ENCODE data around the gene FAM163B. TPM values are rescaled to one million over a fixed set of nuclear protein-coding genes. Genes with fewer than 3 reads are reported as not detected.

Gene FAM163B
- total and polyA plus RNA-seq, 2 donors (not counting 1 experiment from before 2014, with no cell fraction given) = not detected

GRCh38 chr9:133640580-133641395, 31.6 kb upstream of the FAM163B start:
- no peak overlapping the region for H3K27ac ChIP-seq (ENCODE audit: low read length in 2 of 2)
- H3K4me1 ChIP-seq (ENCODE audit: control insufficient read depth in 2 of 2, insufficient read depth in 2 of 2, low read length in 2 of 2) = no peaks in the 10 kb centered on the region
- ChIA-PET CTCF (no interaction called here), POLR2A (no interaction called here)
- Mint-ChIP-seq H3K27ac (no peak overlapping the region), H3K27me3 (peaks cover 10% of the 10 kb centered on the region), H3K4me3 (no peak overlapping the region), H3K9me3 (ENCODE audit: insufficient read depth) (no peaks in the 10 kb centered on the region), H3K4me1 (no peaks in the 10 kb centered on the region)
- H3K9ac ChIP-seq (ENCODE audit: low read length) = no peak overlapping the region
- intact Hi-C loops (cut with micrococcal nuclease) = no loop called here
- H3K27me3 ChIP-seq (replicated peaks in 1 of 4; ENCODE audit: control extremely low read depth in 1 of 4, control insufficient read depth in 3 of 4, insufficient read depth in 4 of 4, low read length in 3 of 4) = peaks cover 0 to 3% (median 0%) of the 10 kb centered on the region in 4 experiments
- no peak for TF ChIP-seq EZH2 (IDR thresholded peaks at IDR 0.05; ENCODE audit: borderline replicate concordance, insufficient read depth, low read depth, low read length, poor library complexity, severe bottlenecking)
- no peak overlapping the region for H3K4me2 ChIP-seq (replicated peaks; ENCODE audit: low read depth, low read length, poor library complexity, severe bottlenecking)
- 84% methylated on average over 13 of the region's 13 CpGs for WGBS (ENCODE audit: insufficient coverage)
- H3K36me3 ChIP-seq (replicated peaks in 1 of 2; ENCODE audit: control extremely low read depth in 1 of 2, control insufficient read depth in 1 of 2, extremely low read depth in 1 of 2, insufficient read depth in 2 of 2, low read length in 1 of 2) = no peaks in the 10 kb centered on the region
- no peak overlapping the region for H3K4me3 ChIP-seq (ENCODE audit: control extremely low read depth in 1 of 5, extremely low read depth in 1 of 5, insufficient read depth in 1 of 5, low read depth in 2 of 5, low read length in 4 of 5)
- no peak overlapping the region for H2AFZ ChIP-seq (ENCODE audit: insufficient read depth, low read depth, low read length, poor library complexity, severe bottlenecking)
- ATAC-seq (ENCODE audit: low read depth) = no peak
- H3K79me2 ChIP-seq (ENCODE audit: control insufficient read depth, insufficient read depth, low read length) = no peaks in the 10 kb centered on the region
- no peaks in the 10 kb centered on the region for H3K9me3 ChIP-seq (ENCODE audit: control extremely low read depth in 1 of 3, control insufficient read depth in 2 of 3, insufficient read depth in 1 of 3, low read length in 2 of 3)
- DNase-seq = no peak
- H4K20me1 ChIP-seq (ENCODE audit: control insufficient read depth, insufficient read depth, low read length, poor library complexity, severe bottlenecking) = no peaks in the 10 kb centered on the region

GRCh38 chr9:133640160-133640559, 31.0 kb upstream of the FAM163B start:
- peaks cover 12% of the 10 kb centered on the region for H3K27me3 Mint-ChIP-seq
- DNase-seq = no peak
- CTCF ChIA-PET = no interaction called here
- intact Hi-C loops (cut with micrococcal nuclease) = no loop called here
- 93% methylated on average over 5 of the region's 7 CpGs for WGBS (ENCODE audit: insufficient coverage)
- Histone ChIP-seq H3K79me2 (ENCODE audit: control insufficient read depth, insufficient read depth, low read length) (no peaks in the 10 kb centered on the region), H3K27ac (ENCODE audit: low read length in 2 of 2) (no peak overlapping the region), H3K4me2 (replicated peaks; ENCODE audit: low read depth, low read length, poor library complexity, severe bottlenecking) (no peak overlapping the region), H2AFZ (ENCODE audit: insufficient read depth, low read depth, low read length, poor library complexity, severe bottlenecking) (no peak overlapping the region), H3K9ac (ENCODE audit: low read length) (no peak overlapping the region), H3K9me3 (ENCODE audit: control extremely low read depth in 1 of 3, control insufficient read depth in 2 of 3, insufficient read depth in 1 of 3, low read length in 2 of 3) (no peaks in the 10 kb centered on the region), H3K36me3 (replicated peaks in 1 of 2; ENCODE audit: control extremely low read depth in 1 of 2, control insufficient read depth in 1 of 2, extremely low read depth in 1 of 2, insufficient read depth in 2 of 2, low read length in 1 of 2) (no peaks in the 10 kb centered on the region), H3K27me3 (replicated peaks in 1 of 4; ENCODE audit: control extremely low read depth in 1 of 4, control insufficient read depth in 3 of 4, insufficient read depth in 4 of 4, low read length in 3 of 4) (peaks cover 0 to 3% (median 0%) of the 10 kb centered on the region in 4 experiments), H3K4me1 (ENCODE audit: control insufficient read depth in 2 of 2, insufficient read depth in 2 of 2, low read length in 2 of 2) (no peaks in the 10 kb centered on the region), H3K4me3 (ENCODE audit: control extremely low read depth in 1 of 5, extremely low read depth in 1 of 5, insufficient read depth in 1 of 5, low read depth in 2 of 5, low read length in 4 of 5) (no peak overlapping the region), H4K20me1 (ENCODE audit: control insufficient read depth, insufficient read depth, low read length, poor library complexity, severe bottlenecking) (no peaks in the 10 kb centered on the region)
- no peaks in the 10 kb centered on the region for H3K4me1 Mint-ChIP-seq
- no peak overlapping the region for H3K4me3 Mint-ChIP-seq
- no peaks in the 10 kb centered on the region for H3K9me3 Mint-ChIP-seq (ENCODE audit: insufficient read depth)
- ATAC-seq (ENCODE audit: low read depth) = no peak
- POLR2A ChIA-PET = no interaction called here
- TF ChIP-seq EZH2 (IDR thresholded peaks at IDR 0.05; ENCODE audit: borderline replicate concordance, insufficient read depth, low read depth, low read length, poor library complexity, severe bottlenecking) = no peak
- TF ChIP-seq CTCF (IDR thresholded peaks at IDR 0.05) = no peak
- no peak overlapping the region for H3K27ac Mint-ChIP-seq
